Glutamatergic neuron (in vitro differentiated cells): ENCODE measurements around the gene BTBD9. TPM values are rescaled to one million over a fixed set of nuclear protein-coding genes. Genes with fewer than 3 reads are reported as not detected.
A peak's percentile ranks its signal among the peaks of the same experiment; 100 is the strongest.

Experiments used
- DNase-seq: peaks from one replicate; pipeline ENCODE4 v3.0.0; 2022
- H3K27ac Mint-ChIP-seq: one replicate; pipeline ENCODE4 v1.8.0; 2020; ENCODE audit warnings: mild to moderate bottlenecking, mixed read lengths, inconsistent platforms; ENCODE audit not compliant: unreplicated experiment
- H3K27me3 Mint-ChIP-seq: one replicate; pipeline ENCODE4 v1.8.0; 2020; ENCODE audit warnings: mild to moderate bottlenecking, moderate library complexity, mixed read lengths, inconsistent platforms; ENCODE audit not compliant: unreplicated experiment
- H3K36me3 Mint-ChIP-seq: one replicate; pipeline ENCODE4 v1.8.0; 2020; ENCODE audit warnings: mild to moderate bottlenecking, mixed read lengths, inconsistent platforms; ENCODE audit not compliant: unreplicated experiment
- H3K4me1 Mint-ChIP-seq: one replicate; pipeline ENCODE4 v1.8.0; 2020; ENCODE audit warnings: mild to moderate bottlenecking, low read depth, mixed read lengths, inconsistent platforms; ENCODE audit not compliant: unreplicated experiment
- H3K4me3 Mint-ChIP-seq: one replicate; pipeline ENCODE4 v1.8.0; 2020; ENCODE audit warnings: mild to moderate bottlenecking, mixed read lengths, inconsistent platforms; ENCODE audit not compliant: unreplicated experiment
- H3K9me3 Mint-ChIP-seq: one replicate; pipeline ENCODE4 v1.8.0; 2020; ENCODE audit warnings: mild to moderate bottlenecking, moderate library complexity, mixed read lengths, inconsistent platforms; ENCODE audit not compliant: unreplicated experiment
- CTCF ChIP-seq: fragments of 200-600 bp; sonication (generic); IDR thresholded peaks from one replicate; pipeline ENCODE4 v1.5.0; 2021; ENCODE audit not compliant: partially characterized antibody, unreplicated experiment
- total RNA-seq: library from RNA; stranded (reverse); fragmentation: NEBNext Ultra II Directional; extraction: Animal tissue kit (Norgen Biotek cat#: 25700); gene quantifications from one replicate; pipeline ENCODE4 v1.2.1, GENCODE V29; 2021; ENCODE audit not compliant: unreplicated experiment

The BTBD9 gene
- total RNA-seq, 1 donor from 2014 or later, result 18.8 TPM

GRCh38 chr6:38649744-38650143 is 10.0 kb upstream of the BTBD9 start:
- no peak for DNase-seq
- H3K4me1 Mint-ChIP-seq, result peaks cover 8% of the 10 kb centered on the region
- no peaks in the 10 kb centered on the region for H3K27me3 Mint-ChIP-seq
- TF ChIP-seq CTCF, result no peak
- no peaks in the 10 kb centered on the region for H3K36me3 Mint-ChIP-seq
- H3K9me3 Mint-ChIP-seq, result no peaks in the 10 kb centered on the region
- H3K27ac Mint-ChIP-seq, result no peak overlapping the region
- no peak overlapping the region for H3K4me3 Mint-ChIP-seq

GRCh38 chr6:38648629-38649028 is 8.9 kb upstream of the BTBD9 start:
- no peak for DNase-seq
- Mint-ChIP-seq H3K9me3 (no peaks in the 10 kb centered on the region), H3K27ac (no peak overlapping the region), H3K36me3 (no peaks in the 10 kb centered on the region), H3K4me1 (peaks cover 8% of the 10 kb centered on the region), H3K4me3 (no peak overlapping the region), H3K27me3 (no peaks in the 10 kb centered on the region)
- no peak for TF ChIP-seq CTCF

- Mint-ChIP-seq H3K4me3 (peak overlapping the region; percentile 47), H3K9me3 (no peaks in the 10 kb centered on the region)
Measured at GRCh38 chr6:38646166-38646878, 6.6 kb upstream of the BTBD9 start.

GRCh38 chr6:38644951-38645350 is 5.2 kb upstream of the BTBD9 start:
- no peak overlapping the region for H3K27ac Mint-ChIP-seq
- peaks cover 2% of the 10 kb centered on the region for H3K9me3 Mint-ChIP-seq
- no peak overlapping the region for H3K4me3 Mint-ChIP-seq
- H3K36me3 Mint-ChIP-seq, result no peaks in the 10 kb centered on the region
- no peak for TF ChIP-seq CTCF
- no peak for DNase-seq
- H3K27me3 Mint-ChIP-seq, result no peaks in the 10 kb centered on the region
- H3K4me1 Mint-ChIP-seq, result peaks cover 14% of the 10 kb centered on the region

More at GRCh38 chr6:38646166-38646878, 6.6 kb upstream of the BTBD9 start:
- Mint-ChIP-seq H3K4me1 (peaks cover 8% of the 10 kb centered on the region), H3K27me3 (no peaks in the 10 kb centered on the region), H3K36me3 (no peaks in the 10 kb centered on the region), H3K27ac (peak overlapping the region; percentile 74)
- DNase-seq, result no peak
- TF ChIP-seq CTCF, result no peak

- Mint-ChIP-seq H3K9me3 (peaks cover 2% of the 10 kb centered on the region), H3K27me3 (no peaks in the 10 kb centered on the region), H3K36me3 (no peaks in the 10 kb centered on the region), H3K4me1 (peaks cover 11% of the 10 kb centered on the region), H3K4me3 (peak overlapping the region; percentile 94), H3K27ac (peak overlapping the region; percentile 84)
- DNase-seq, result no peak
- TF ChIP-seq CTCF, result no peak
Measured at GRCh38 chr6:38640216-38640909, 634 bp upstream of the BTBD9 start.
